GM19025 (cell line): Measurements from ENCODE around the gene INPP4B.

Experiments used
- ATAC-seq: cut with Tn5 transposase; IDR thresholded peaks from one replicate; pipeline ENCODE4 v1.9.1; 2021; ENCODE audit warnings: mild to moderate bottlenecking, low read depth, moderate library complexity; ENCODE audit not compliant: unreplicated experiment

INPP4B gene

GRCh38 chr4:142274137-142274536 lies 572.0 kb downstream of the INPP4B start:
- no peak for ATAC-seq

GRCh38 chr4:142272452-142272851 lies 573.6 kb downstream of the INPP4B start:
- no peak for ATAC-seq

GRCh38 chr4:142271832-142272231 lies 574.3 kb downstream of the INPP4B start:
- ATAC-seq: no peak

GRCh38 chr4:142267101-142267500 lies 579.0 kb downstream of the INPP4B start:
- no peak for ATAC-seq

GRCh38 chr4:142265946-142266345 lies 580.2 kb downstream of the INPP4B start:
- no peak for ATAC-seq

- ATAC-seq: no peak
Observed at GRCh38 chr4:142265536-142265935, 580.6 kb downstream of the INPP4B start.

- ATAC-seq: no peak
Observed at GRCh38 chr4:142264961-142265360, 581.1 kb downstream of the INPP4B start.

- no peak for ATAC-seq
Observed at GRCh38 chr4:142262956-142263355, 583.1 kb downstream of the INPP4B start.

GRCh38 chr4:142248946-142249345 lies 597.2 kb downstream of the INPP4B start:
- no peak for ATAC-seq

- no peak for ATAC-seq
Observed at GRCh38 chr4:142243255-142243654, 602.8 kb downstream of the INPP4B start.

GRCh38 chr4:142242156-142242555 lies 603.9 kb downstream of the INPP4B start:
- ATAC-seq: no peak

GRCh38 chr4:142238589-142238988 lies 607.5 kb downstream of the INPP4B start:
- ATAC-seq: no peak

- no peak for ATAC-seq
Observed at GRCh38 chr4:142236268-142236667, 609.8 kb downstream of the INPP4B start.

GRCh38 chr4:142231787-142232186 lies 614.3 kb downstream of the INPP4B start:
- no peak for ATAC-seq

GRCh38 chr4:142230991-142231390 lies 615.1 kb downstream of the INPP4B start:
- no peak for ATAC-seq

- no peak for ATAC-seq
Observed at GRCh38 chr4:142226014-142226413, 620.1 kb downstream of the INPP4B start.

- no peak for ATAC-seq
Observed at GRCh38 chr4:142222127-142222526, 624.0 kb downstream of the INPP4B start.

GRCh38 chr4:142218726-142219125 lies 627.4 kb downstream of the INPP4B start:
- ATAC-seq: no peak

GRCh38 chr4:142211444-142211843 lies 634.7 kb downstream of the INPP4B start:
- ATAC-seq: no peak

GRCh38 chr4:142203505-142203904 lies 642.6 kb downstream of the INPP4B start:
- no peak for ATAC-seq

GRCh38 chr4:142202404-142203332 lies 643.4 kb downstream of the INPP4B start:
- peak; percentile 77 for ATAC-seq

GRCh38 chr4:142201041-142201440 lies 645.1 kb downstream of the INPP4B start:
- ATAC-seq: no peak
